ENCODE results near the gene PRKN.

Gene PRKN

GRCh38 chr6:162572240-162572639 is 155.3 kb downstream of the PRKN start:
- Histone ChIP-seq H3K36me3 (ENCODE audit: insufficient read depth, low read length) (no peaks in the 10 kb centered on the region), H3K9me2 (ENCODE audit: low read depth, low read length) (no peaks in the 10 kb centered on the region), H3F3A (ENCODE audit: insufficient read depth, low read length) (no peaks in the 10 kb centered on the region), H2AFZ (ENCODE audit: low read length) (no peak overlapping the region), H3K9me3 (ENCODE audit: low read length) (no peaks in the 10 kb centered on the region), H3K27me3 (ENCODE audit: insufficient read depth, low read length) (no peaks in the 10 kb centered on the region), H4K20me1 (ENCODE audit: insufficient read depth, low read length) (no peaks in the 10 kb centered on the region), H3K9ac (ENCODE audit: low read length) (no peak overlapping the region), H3K4me1 (ENCODE audit: insufficient read depth, low read length, severe bottlenecking) (no peaks in the 10 kb centered on the region), H3K27ac (ENCODE audit: low read depth, low read length, poor library complexity, severe bottlenecking) (no peak overlapping the region), H3K4me3 (ENCODE audit: low read depth, low read length, poor library complexity, severe bottlenecking) (no peak overlapping the region), H3K4me2 (ENCODE audit: low read length) (no peak overlapping the region), H3K79me2 (ENCODE audit: insufficient read depth, low read length) (no peaks in the 10 kb centered on the region)
- TF ChIP-seq CTCF (IDR thresholded peaks at IDR 0.05; ENCODE audit: low read length) = no peak
- no peak for TF ChIP-seq EZH2 (IDR thresholded peaks at IDR 0.05; ENCODE audit: borderline replicate concordance, low read length)

GRCh38 chr6:162568266-162568665 is 159.3 kb downstream of the PRKN start:
- Histone ChIP-seq H3K9me2 (ENCODE audit: low read depth, low read length) (no peaks in the 10 kb centered on the region), H4K20me1 (ENCODE audit: insufficient read depth, low read length) (no peaks in the 10 kb centered on the region), H3K27ac (ENCODE audit: low read depth, low read length, poor library complexity, severe bottlenecking) (no peak overlapping the region), H3K9me3 (ENCODE audit: low read length) (no peaks in the 10 kb centered on the region), H3K9ac (ENCODE audit: low read length) (no peak overlapping the region), H3F3A (ENCODE audit: insufficient read depth, low read length) (no peaks in the 10 kb centered on the region), H3K4me3 (ENCODE audit: low read depth, low read length, poor library complexity, severe bottlenecking) (no peak overlapping the region), H3K4me2 (ENCODE audit: low read length) (no peak overlapping the region), H3K36me3 (ENCODE audit: insufficient read depth, low read length) (no peaks in the 10 kb centered on the region), H3K27me3 (ENCODE audit: insufficient read depth, low read length) (no peaks in the 10 kb centered on the region), H2AFZ (ENCODE audit: low read length) (no peak overlapping the region), H3K4me1 (ENCODE audit: insufficient read depth, low read length, severe bottlenecking) (no peaks in the 10 kb centered on the region), H3K79me2 (ENCODE audit: insufficient read depth, low read length) (no peaks in the 10 kb centered on the region)
- TF ChIP-seq EZH2 (IDR thresholded peaks at IDR 0.05; ENCODE audit: borderline replicate concordance, low read length) = no peak

GRCh38 chr6:162562041-162562440 is 165.5 kb downstream of the PRKN start:
- Histone ChIP-seq H3K4me2 (ENCODE audit: low read length) (no peak overlapping the region), H3F3A (ENCODE audit: insufficient read depth, low read length) (no peaks in the 10 kb centered on the region), H3K27ac (ENCODE audit: low read depth, low read length, poor library complexity, severe bottlenecking) (no peak overlapping the region), H3K36me3 (ENCODE audit: insufficient read depth, low read length) (no peaks in the 10 kb centered on the region), H3K9ac (ENCODE audit: low read length) (no peak overlapping the region), H2AFZ (ENCODE audit: low read length) (no peak overlapping the region), H3K9me3 (ENCODE audit: low read length) (no peaks in the 10 kb centered on the region), H3K4me3 (ENCODE audit: low read depth, low read length, poor library complexity, severe bottlenecking) (no peak overlapping the region), H3K9me2 (ENCODE audit: low read depth, low read length) (no peaks in the 10 kb centered on the region), H4K20me1 (ENCODE audit: insufficient read depth, low read length) (no peaks in the 10 kb centered on the region), H3K27me3 (ENCODE audit: insufficient read depth, low read length) (no peaks in the 10 kb centered on the region), H3K4me1 (ENCODE audit: insufficient read depth, low read length, severe bottlenecking) (no peaks in the 10 kb centered on the region), H3K79me2 (ENCODE audit: insufficient read depth, low read length) (no peaks in the 10 kb centered on the region)
- TF ChIP-seq EZH2 (IDR thresholded peaks at IDR 0.05; ENCODE audit: borderline replicate concordance, low read length) (no peak), CTCF (IDR thresholded peaks at IDR 0.05; ENCODE audit: low read length) (no peak)

DNA sequence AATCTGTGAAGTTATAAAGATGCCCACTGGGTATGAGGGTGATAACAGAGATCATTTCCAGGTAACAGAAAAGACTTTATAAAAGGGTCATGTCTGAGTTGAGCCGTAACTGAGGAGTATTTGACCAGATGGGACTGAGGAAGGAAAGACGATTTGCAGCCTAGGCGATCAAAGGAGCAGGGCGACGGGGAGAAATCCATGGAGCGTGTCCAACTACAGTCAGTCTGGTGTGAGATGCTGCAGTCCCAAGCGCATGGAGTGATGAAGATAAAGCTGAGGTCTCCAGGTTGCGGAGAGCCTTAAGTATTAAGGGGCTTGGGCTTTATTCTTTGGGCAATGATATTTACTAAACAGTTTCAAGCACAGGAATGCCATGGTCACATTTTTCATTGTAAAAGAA is 166.7 kb downstream of the PRKN start:
- no peaks in the 10 kb centered on the region for H3K36me3 ChIP-seq (ENCODE audit: insufficient read depth, low read length)
- H3K79me2 ChIP-seq (ENCODE audit: insufficient read depth, low read length) = no peaks in the 10 kb centered on the region
- H3F3A ChIP-seq (ENCODE audit: insufficient read depth, low read length) = no peaks in the 10 kb centered on the region
- no peak overlapping the region for H3K9ac ChIP-seq (ENCODE audit: low read length)
- no peak overlapping the region for H3K27ac ChIP-seq (ENCODE audit: low read depth, low read length, poor library complexity, severe bottlenecking)
- H3K9me3 ChIP-seq (ENCODE audit: low read length) = no peaks in the 10 kb centered on the region
- H3K9me2 ChIP-seq (ENCODE audit: low read depth, low read length) = no peaks in the 10 kb centered on the region
- no peak overlapping the region for H3K4me3 ChIP-seq (ENCODE audit: low read depth, low read length, poor library complexity, severe bottlenecking)
- TF ChIP-seq CTCF (IDR thresholded peaks at IDR 0.05; ENCODE audit: low read length) (no peak), EZH2 (IDR thresholded peaks at IDR 0.05; ENCODE audit: borderline replicate concordance, low read length) (no peak)
- H4K20me1 ChIP-seq (ENCODE audit: insufficient read depth, low read length) = no peaks in the 10 kb centered on the region
- H3K27me3 ChIP-seq (ENCODE audit: insufficient read depth, low read length) = no peaks in the 10 kb centered on the region
- no peaks in the 10 kb centered on the region for H3K4me1 ChIP-seq (ENCODE audit: insufficient read depth, low read length, severe bottlenecking)
- no peak overlapping the region for H3K4me2 ChIP-seq (ENCODE audit: low read length)
- no peak overlapping the region for H2AFZ ChIP-seq (ENCODE audit: low read length)

All from OCI-LY1 (cell line).